GM19035 (cell line): ENCODE measurements around the gene MARCOL.

Experiments used
- ATAC-seq: cut with Tn5 transposase; IDR thresholded peaks from one replicate; pipeline ENCODE4 v1.9.1; 2021; ENCODE audit not compliant: unreplicated experiment

Gene MARCOL

DNA sequence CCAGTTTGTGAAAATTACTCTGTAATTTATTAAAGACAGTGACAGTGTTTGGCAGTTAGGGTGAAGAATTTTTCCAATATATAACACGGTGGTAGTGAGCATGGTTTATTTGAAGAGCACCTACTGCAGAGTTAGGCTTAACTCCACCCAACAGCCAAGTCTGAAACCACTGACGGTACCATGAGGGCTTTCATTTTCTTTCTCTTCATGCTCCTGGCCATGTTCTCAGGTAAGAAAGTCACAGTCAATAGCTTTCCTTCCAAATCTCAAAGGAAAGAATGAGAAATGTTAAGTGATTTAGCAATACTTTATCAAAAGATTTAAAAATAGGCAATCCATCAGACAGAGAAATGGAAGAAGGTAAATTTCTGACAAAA, at the start of gene MARCOL:
MARCOL (plus strand) TSS at position 108 of the 377 bp plus-strand sequence; CDS start at position 181, 73 bp downstream.
- ATAC-seq = no peak

- ATAC-seq = no peak
These were observed 47.3 kb upstream of the MARCOL start for GRCh38 chr5:148191010-148191409.

DNA sequence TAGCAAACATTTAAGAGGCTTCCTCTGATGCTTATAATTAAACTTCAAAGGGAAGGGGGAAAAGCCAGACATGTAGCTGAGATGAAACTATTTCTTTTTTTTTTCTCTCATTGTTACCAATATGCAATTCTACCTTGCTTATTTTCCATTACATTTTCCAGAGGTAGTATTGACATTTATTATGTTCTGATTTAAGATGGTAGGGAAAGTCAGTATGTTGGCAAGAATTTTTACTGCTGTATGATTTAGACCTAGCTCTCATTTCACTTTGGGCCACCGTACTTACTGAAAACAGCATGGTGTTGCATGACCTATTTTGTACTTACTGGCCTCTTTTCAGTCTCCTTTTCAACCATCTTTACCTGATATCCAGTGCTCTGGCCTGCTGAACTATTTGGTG, 45.1 kb upstream of the MARCOL start:
- no peak for ATAC-seq

DNA sequence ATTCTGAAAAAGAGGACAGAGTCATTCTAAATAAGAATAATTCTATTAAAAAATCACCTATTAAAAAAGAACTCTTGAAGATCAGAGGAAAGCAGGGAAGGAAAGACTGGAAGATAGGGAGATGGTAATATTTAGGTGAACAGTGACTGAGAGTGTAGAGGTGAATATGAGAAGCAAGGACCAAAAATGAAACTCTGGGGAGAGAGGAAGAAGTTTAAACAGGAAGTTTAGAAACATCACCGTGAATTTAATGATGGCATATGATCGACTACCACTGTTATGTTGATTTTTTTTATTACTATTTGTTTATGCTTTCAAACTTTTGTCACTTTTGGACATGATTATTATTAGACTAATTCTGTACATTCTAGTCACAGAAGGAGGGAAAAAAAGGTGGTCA, 37.2 kb upstream of the MARCOL start:
- no peak for ATAC-seq

GRCh38 chr5:148202531-148203203, 35.7 kb upstream of the MARCOL start, which contains the start of gene SPINK6:
Gene SPINK6 (plus strand): TSS chr5:148203042. CDS start chr5:148203097, 55 bp downstream.
- ATAC-seq = no peak

GRCh38 chr5:148205044-148205806, 33.1 kb upstream of the MARCOL start:
- ATAC-seq = no peak

DNA sequence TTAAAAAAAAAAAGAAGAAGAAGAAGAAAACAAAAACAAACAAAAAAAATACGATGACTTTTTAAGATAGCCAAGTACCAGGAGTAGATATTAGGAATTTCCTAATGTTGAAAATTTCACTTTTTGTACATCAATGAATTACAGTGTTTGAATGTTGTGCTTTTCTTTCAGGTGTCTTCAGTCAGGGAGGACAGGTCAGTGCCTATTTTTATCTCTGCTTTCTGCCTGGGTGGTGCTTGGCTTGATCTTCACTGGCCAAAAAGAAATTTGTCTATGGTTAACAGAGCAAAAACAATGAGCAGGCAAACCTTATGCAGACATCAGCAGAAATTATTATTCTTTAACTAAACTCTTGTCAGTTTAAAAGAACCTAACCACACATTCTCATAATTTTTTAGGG, 32.5 kb upstream of the MARCOL start:
- ATAC-seq = no peak

DNA sequence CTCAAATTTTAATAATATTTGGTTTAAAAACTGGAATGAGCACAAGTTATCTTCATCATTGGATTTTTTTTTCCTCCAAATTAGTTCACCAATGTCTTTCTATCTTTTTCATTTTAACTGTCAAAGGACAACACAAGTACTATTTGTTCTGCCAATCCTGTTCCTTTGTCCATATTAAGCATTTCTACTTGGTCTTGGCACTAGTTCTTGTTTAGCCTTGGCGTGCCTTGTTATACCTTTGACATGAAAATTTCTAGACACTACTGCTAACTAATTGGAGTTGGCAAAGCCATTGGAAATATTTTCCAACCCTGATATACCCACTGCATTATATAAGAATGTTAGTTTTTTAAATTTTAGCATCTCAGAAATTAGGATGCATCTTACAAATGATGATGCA, 31.7 kb upstream of the MARCOL start:
- ATAC-seq = no peak

- ATAC-seq = no peak
These were observed 30.1 kb upstream of the MARCOL start for GRCh38 chr5:148208226-148208625.

DNA sequence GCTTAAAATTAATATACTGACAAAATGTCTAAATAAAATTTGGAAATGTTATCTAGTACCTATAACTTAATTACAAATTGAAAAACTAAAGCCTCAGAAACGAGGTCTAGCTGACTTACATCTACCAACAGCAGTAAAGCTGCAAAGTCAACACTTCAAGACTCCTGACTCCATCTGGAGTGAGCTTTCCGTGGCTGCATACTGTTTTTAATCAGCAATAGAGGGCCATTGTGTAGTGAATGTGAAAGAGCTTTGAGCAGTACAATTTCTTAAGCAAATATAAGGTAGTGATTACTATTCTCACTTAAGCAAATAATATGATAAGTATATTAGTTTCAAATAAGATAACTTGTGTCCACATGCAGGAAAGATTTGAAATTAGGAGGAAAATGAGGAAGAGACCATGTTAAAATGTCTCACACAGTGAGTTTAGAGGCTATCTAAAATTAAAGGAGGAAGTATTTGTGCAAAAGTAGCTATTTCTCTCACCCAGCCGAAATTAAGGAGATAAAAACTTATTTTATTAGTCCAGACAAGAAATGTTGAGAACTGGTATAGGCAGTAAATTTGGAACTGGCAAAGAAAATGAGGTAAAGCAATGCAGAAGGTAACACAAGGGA, 29.1 kb upstream of the MARCOL start:
- ATAC-seq = no peak

- no peak for ATAC-seq
These were observed 23.6 kb upstream of the MARCOL start for GRCh38 chr5:148214665-148215185.

- ATAC-seq = no peak
These were observed 16.8 kb upstream of the MARCOL start for GRCh38 chr5:148221508-148221907.

DNA sequence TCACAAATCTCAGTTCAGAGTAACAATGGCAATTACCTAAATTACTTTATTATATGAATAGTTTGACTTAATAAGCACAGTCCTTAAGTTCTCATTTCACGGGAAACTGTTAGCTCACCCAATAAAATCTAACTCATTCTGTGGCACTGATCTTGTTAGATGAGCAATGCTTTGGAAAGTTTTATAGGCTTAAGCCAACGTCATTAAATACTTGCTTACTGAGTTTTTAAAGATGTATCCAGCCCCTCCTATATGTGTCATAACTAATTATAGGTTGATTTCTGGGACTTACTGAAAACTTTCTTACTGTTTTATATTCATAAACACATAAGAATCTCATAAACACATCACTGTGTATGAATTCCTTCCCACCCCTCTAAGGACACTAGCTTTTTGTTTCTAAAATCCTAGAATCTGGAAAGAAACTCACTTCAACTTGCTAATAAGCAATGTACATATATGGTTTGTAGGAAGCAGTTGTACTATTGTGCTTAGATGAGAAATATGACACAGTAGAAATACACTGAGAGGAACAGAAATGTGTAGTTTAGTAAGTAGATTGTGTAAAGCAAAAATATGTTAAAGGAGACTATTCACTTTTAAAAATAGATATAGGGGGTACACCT, 14.1 kb upstream of the MARCOL start:
- no peak for ATAC-seq

DNA sequence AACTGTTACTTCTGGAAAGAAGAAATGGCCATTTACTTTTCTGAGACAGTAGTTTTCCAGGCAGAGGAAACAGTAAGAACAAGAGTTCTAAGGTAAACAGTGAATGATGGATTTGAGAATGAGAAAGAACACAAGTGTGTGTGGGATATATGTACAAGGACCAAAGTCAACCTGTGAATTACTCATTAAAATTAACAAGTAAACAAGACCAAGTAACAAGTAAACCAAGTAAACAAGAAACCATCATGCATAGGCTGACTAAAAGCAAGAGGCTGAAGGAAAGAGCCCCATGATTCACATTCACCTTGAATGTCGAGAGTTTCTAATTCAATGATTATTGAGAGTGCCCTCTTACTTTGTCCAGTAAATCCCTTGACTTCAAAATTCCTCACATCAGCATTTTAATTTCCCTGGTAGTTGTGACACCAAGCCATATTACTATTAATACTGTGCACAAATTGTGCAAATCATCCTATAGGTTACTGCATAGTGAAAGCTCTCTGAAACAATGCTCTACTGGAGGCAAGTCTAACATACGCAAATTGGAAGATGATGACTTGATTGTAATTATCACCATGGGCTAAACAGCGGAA, 9.8 kb upstream of the MARCOL start:
- no peak for ATAC-seq

DNA sequence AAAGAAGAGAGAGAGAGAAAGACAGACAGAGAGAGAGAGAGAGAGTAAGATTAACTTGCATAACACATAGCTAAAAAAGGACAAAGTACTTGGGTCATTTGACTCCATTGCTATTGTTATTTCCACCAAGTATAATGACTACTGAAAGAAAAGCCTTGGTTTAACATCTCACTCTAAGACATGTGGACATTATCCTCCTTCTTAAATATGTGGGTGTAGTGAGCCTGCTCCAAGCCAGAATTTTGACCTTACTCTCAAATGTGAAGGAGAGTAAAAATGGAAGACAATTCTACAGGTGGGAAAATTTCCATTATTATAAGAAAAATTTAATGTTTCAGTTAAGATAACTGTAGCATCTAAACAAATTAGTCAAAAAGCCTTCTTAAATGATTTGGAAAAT, 8.5 kb upstream of the MARCOL start:
- no peak for ATAC-seq

GRCh38 chr5:148230240-148230639, 8.1 kb upstream of the MARCOL start:
- no peak for ATAC-seq

DNA sequence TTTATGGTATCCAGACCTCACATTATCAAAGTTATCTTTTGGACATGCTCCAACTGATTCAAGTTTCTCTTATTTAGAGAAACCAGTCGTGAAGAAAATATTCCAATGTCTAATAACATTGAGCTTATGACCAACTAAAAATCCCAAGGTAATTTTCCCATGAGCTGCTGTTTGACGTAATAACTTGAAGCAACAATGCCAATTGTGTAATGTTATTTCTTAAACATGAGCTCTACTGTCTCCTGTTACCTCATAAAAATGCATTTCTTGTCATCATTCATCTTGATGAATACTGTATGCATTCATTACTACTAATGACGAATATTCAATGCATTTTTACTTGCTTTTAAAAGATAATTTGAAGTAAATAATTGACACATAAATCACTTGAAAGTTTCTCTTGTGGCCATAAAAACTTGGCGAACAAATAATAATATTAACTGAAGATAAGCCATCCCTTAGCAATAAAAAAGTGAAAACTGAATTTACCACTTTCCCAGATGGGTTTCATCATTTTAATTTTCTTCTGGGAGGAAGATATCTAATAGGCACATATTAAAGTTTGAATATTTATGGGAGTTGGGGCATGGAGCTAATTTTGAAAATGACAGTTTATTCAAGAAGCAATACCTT, 424 bp upstream of the MARCOL start:
- ATAC-seq = no peak

- ATAC-seq = no peak
These were observed 10.6 kb downstream of the MARCOL start for GRCh38 chr5:148248894-148249293.

DNA sequence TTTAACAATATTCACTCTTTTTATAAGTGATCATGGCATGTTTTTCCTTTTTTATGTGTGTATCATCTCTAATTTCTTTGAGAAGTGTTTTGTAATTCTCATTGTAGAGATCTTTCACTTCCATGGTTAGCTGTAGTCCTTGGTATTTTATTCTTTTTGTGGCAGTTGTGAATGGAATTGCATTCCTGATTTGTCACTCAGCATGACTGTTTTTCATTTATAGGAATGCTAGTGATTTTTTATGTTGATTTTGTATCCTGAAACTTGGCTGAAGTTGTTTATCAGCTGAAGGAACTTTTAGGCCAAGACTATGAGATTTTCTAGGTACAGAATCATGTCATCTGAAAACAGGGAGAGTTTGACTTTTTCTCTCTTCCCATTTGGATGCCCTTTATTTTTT, 17.1 kb downstream of the MARCOL start:
- no peak for ATAC-seq

- no peak for ATAC-seq
These were observed 21.0 kb downstream of the MARCOL start for GRCh38 chr5:148259288-148259687.

DNA sequence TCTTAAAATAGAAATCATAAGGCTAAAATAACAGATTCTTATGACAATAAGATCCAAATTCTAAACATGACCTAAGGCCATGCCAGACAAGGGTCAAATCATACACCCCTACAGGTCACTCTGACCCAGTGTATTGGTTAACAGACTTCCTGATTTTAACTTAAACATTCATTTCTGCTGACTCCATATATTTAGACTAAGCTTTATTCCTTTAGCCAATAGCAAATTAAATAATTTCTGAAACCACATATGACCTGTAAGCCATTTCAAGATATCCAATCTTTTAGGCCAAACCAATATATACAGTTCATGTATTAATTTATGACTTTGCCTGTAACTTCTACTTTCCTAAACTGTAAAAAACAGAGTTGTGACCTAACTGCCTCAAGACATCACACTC, 22.9 kb downstream of the MARCOL start:
- ATAC-seq = no peak
